ENCODE data around the gene ZNF565.
"Not testable (repeated sequence)": the region's sequence is repeated elsewhere in the genome, so short reads cannot be mapped to it uniquely, and the experiment has no call there.

ZNF565 gene

DNA sequence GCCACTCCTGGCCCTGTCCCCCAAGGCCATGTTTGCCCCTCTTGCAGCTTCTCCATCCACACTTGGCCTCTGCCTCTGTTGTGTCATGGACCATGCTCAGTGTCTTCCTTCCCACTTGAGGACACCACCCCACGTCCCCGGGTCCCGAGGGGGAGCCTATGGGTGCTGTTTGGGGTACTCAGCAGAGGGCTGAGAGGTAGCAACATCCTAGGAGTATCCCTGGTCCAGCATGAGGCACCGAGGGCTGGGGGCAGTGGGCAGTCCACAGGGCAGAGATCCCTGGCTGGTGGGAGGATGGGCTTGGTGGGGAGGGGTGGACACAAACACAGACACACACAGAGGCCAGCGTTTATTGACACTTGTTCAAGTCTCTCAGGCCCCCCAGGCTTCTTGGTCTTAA is 63.9 kb downstream of the ZNF565 start:
- no peak for DNase-seq (ENCODE audit: low spot score)

GRCh38 chr19:36149673-36150406 is 64.6 kb downstream of the ZNF565 start:
- no peak for DNase-seq (ENCODE audit: low spot score)

GRCh38 chr19:36144624-36145023 is 69.8 kb downstream of the ZNF565 start:
- DNase-seq (ENCODE audit: low spot score) = no peak

GRCh38 chr19:36142496-36142895 is 72.0 kb downstream of the ZNF565 start:
- DNase-seq (ENCODE audit: low spot score) = no peak

DNA sequence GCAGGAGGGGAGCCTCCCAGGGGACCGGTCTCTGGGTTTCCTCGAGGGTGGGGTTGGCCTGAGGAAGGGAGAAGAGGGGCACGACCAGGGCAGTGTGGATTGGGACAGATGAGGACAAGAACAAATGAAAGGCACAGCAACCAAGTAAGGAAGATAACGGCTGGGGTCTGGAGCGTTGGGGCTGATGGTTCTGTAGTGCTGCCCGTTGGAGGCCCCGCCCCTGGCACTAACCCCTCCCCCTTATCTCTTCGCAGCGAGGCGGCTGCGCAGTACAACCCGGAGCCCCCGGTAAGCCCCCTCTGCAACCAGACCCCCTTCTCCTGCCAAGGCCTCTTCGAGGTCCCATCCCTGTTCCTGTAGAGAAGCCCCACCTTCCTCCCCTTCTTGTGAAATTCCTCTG is 72.4 kb downstream of the ZNF565 start:
- DNase-seq (ENCODE audit: low spot score) = no peak

DNA sequence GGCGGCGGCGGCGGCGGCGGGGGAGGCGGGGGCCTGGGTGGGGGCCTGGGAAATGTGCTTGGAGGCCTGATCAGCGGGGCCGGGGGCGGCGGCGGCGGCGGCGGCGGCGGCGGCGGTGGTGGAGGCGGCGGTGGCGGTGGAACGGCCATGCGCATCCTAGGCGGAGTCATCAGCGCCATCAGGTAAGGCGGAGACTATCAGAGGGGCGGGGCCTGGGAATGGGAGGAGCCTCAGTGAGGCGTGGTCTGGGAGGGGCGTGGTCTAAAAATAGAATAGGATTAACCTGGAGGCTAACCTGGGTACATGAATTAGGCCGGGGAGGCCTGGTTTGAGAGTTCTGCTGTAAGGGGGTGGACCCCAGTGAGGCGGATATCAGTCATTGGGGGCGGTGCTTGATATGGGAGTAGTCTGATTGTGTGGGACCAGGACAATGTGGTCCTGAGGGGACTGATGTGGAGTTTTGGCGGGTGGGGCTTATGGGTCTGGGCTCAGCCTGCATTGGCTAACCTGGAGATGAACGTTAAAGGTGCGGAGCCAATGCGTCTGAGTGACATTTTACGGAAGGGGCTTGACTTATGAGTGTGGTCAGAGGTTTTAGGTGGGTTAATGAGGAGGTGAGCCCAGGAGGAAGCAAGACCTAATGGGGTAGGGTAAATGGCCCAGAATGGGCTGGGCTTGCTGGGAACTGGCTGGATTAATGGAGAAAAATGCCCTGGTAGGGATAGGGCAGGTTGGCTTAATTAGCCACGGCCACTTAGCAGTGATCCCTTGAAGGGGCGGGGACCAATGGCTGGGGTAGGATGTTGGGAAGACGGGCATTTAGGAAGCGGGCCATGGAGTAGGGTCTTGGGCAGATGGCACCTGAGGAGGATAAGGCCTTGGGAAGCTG is 73.2 kb downstream of the ZNF565 start:
- peak; percentile 91 for DNase-seq (ENCODE audit: low spot score)

DNA sequence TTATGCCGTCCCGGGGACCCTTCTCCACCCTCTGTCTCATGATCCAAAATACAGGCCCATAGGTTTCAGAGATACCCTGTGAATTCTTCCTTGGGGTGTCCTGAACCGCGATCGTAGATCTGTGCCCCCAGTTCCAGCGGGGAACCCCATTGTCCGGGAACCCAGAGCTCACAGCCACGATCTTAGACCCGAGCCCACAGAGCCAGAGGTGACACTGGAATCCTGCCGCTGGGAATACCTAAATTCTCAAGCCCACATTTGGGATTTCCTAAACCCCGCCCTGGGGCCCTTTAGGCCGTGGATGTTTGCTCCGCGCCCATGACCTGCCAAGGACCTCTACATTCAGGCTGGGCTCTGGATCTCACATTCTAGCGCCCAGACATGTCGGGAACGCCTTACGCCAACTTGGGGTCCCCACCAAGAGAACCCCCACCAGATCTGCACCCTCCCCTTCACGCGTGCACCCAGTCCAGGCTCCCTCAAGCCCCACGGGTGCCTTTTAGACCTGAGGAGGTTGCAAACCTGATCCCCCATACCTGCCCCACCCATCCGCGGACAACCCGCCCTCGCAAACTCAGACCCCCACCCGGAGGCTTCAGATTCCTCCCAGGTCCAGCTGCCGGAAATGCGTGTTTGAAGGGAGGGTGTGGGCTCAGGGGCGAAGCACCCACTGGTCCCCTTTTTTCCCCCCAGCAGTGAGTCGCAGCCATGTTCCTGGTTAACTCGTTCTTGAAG is 74.0 kb downstream of the ZNF565 start:
- peak; percentile 62 for DNase-seq (ENCODE audit: low spot score)

GRCh38 chr19:36139473-36140303 is 74.8 kb downstream of the ZNF565 start, which contains the start of gene CAPNS1:
Gene CAPNS1 (plus strand): TSS chr19:36140066. CDS start chr19:36141012, 946 bp downstream.
- DNase-seq (ENCODE audit: low spot score) = peak; percentile 99

DNA sequence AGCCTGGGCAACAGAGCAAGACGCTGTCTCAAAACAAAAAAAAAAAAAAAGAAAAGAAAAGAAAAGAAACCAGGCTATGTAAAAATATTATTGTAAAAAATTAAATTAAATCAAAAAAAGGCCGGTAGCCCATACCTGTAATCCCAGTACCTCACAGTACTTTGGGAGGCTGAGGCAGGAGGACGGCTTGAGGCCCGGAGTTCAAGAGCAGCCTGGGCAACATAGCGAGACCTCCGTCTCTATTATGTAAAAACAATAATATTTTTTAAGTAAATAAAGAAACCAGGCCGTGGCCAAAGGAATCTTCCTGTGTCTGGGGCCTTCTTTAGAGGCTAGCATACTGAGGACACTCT is 75.4 kb downstream of the ZNF565 start:
- DNase-seq (ENCODE audit: low spot score) = no peak

- no peak for DNase-seq (ENCODE audit: low spot score)
These were observed 77.3 kb downstream of the ZNF565 start for GRCh38 chr19:36136964-36137686.

DNA sequence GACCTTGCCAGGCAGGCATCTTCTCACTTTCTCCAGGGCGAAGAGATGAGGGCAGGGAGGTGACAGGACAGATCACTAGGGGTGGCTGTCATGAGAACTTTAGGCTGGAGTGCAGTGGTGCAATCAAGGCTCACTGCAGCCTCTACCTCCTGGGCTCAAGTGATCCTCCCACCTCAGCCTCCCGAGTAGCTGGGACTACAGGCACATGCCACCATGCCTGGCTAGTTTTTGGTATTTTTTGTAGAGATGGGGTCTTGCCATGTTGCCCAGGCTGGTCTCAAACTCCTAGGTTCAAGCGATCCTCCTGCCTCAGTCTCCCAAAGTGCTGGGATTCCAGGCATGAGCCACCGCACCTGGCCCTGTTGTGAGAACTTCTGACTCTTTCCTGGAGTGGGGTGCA is 79.6 kb downstream of the ZNF565 start:
- not testable (repeated sequence) for DNase-seq (ENCODE audit: low spot score)

Data from ecto neural progenitor cell (in vitro differentiated cells).